Measurements from ENCODE around the gene MLH1. TPM values are rescaled to one million over a fixed set of nuclear protein-coding genes. Genes with fewer than 3 reads are reported as not detected.
"Not testable (repeated sequence)": the region's sequence is repeated elsewhere in the genome, so short reads cannot be mapped to it uniquely, and the experiment has no call there.

MLH1 gene
- total and polyA plus RNA-seq, 2 experiments from 2014 or later, result 28.1 to 37.7 TPM

- H3K27ac ChIP-seq, result no peak overlapping the region
- H3K9me3 ChIP-seq (ENCODE audit: low read depth), result no peaks in the 10 kb centered on the region
- H3K9me2 ChIP-seq (replicated peaks; ENCODE audit: insufficient read depth), result no peaks in the 10 kb centered on the region
- peaks cover 6% of the 10 kb centered on the region for H3K4me1 ChIP-seq (ENCODE audit: insufficient read depth)
- DNase-seq (ENCODE audit: low spot score), result no peak
- H3K27me3 ChIP-seq, result no peaks in the 10 kb centered on the region
- no peak overlapping the region for H2AFZ ChIP-seq
- 86% methylated on average over 2 of the region's 2 CpGs for WGBS (ENCODE audit: low lambda C conversion rate, missing lambda C conversion rate)
- H3K4me2 ChIP-seq, result no peak overlapping the region
- H3K4me3 ChIP-seq, result no peak overlapping the region
- H3K79me2 ChIP-seq, result no peaks in the 10 kb centered on the region
- TF ChIP-seq CTCF (IDR thresholded peaks at IDR 0.05; ENCODE audit: poor library complexity) (no peak), EZH2 (IDR thresholded peaks at IDR 0.05; ENCODE audit: borderline replicate concordance) (no peak), EZH2phosphoT487 (IDR thresholded peaks at IDR 0.05; ENCODE audit: low read depth, severe bottlenecking, unreplicated experiment) (no peak)
- H4K20me1 ChIP-seq (ENCODE audit: insufficient read depth, poor library complexity, severe bottlenecking), result no peaks in the 10 kb centered on the region
- H3K36me3 ChIP-seq (replicated peaks; ENCODE audit: insufficient read depth, low read depth), result no peaks in the 10 kb centered on the region
Observed at GRCh38 chr3:36959821-36960220, 33.5 kb upstream of the MLH1 start.

- no peak overlapping the region for H3K4me3 ChIP-seq
- H4K20me1 ChIP-seq (ENCODE audit: insufficient read depth, poor library complexity, severe bottlenecking), result no peaks in the 10 kb centered on the region
- TF ChIP-seq EZH2phosphoT487 (IDR thresholded peaks at IDR 0.05; ENCODE audit: low read depth, severe bottlenecking, unreplicated experiment), result no peak
- TF ChIP-seq CTCF (IDR thresholded peaks at IDR 0.05; ENCODE audit: poor library complexity), result no peak
- no peak for TF ChIP-seq EZH2 (IDR thresholded peaks at IDR 0.05; ENCODE audit: borderline replicate concordance)
- H3K79me2 ChIP-seq, result no peaks in the 10 kb centered on the region
- H2AFZ ChIP-seq, result no peak overlapping the region
- no peaks in the 10 kb centered on the region for H3K9me3 ChIP-seq (ENCODE audit: low read depth)
- no peak for DNase-seq (ENCODE audit: low spot score)
- no peak overlapping the region for H3K27ac ChIP-seq
- H3K27me3 ChIP-seq, result no peaks in the 10 kb centered on the region
- WGBS (ENCODE audit: low lambda C conversion rate, missing lambda C conversion rate), result 98% methylated on average over 4 of the region's 4 CpGs
- H3K36me3 ChIP-seq (replicated peaks; ENCODE audit: insufficient read depth, low read depth), result no peaks in the 10 kb centered on the region
- H3K4me1 ChIP-seq (ENCODE audit: insufficient read depth), result no peaks in the 10 kb centered on the region
- no peaks in the 10 kb centered on the region for H3K9me2 ChIP-seq (replicated peaks; ENCODE audit: insufficient read depth)
- no peak overlapping the region for H3K4me2 ChIP-seq
Observed at GRCh38 chr3:36960502-36960901, 32.8 kb upstream of the MLH1 start.

- H4K20me1 ChIP-seq (ENCODE audit: insufficient read depth, poor library complexity, severe bottlenecking); H2AFZ ChIP-seq; H3K9me3 ChIP-seq (ENCODE audit: low read depth); H3K4me1 ChIP-seq (ENCODE audit: insufficient read depth); H3K27ac ChIP-seq; H3K79me2 ChIP-seq; H3K36me3 ChIP-seq (replicated peaks; ENCODE audit: insufficient read depth, low read depth); H3K27me3 ChIP-seq; H3K9me2 ChIP-seq (replicated peaks; ENCODE audit: insufficient read depth); H3K4me2 ChIP-seq; DNase-seq (ENCODE audit: low spot score); H3K4me3 ChIP-seq: not testable (repeated sequence)
- over 99% methylated on average over 7 of the region's 7 CpGs for WGBS (ENCODE audit: low lambda C conversion rate, missing lambda C conversion rate)
Observed at GRCh38 chr3:36963008-36963407, 30.3 kb upstream of the MLH1 start.

GRCh38 chr3:36964331-36964730 lies 29.0 kb upstream of the MLH1 start:
- Histone ChIP-seq H3K4me1 (ENCODE audit: insufficient read depth) (peaks cover 9% of the 10 kb centered on the region), H4K20me1 (ENCODE audit: insufficient read depth, poor library complexity, severe bottlenecking) (no peaks in the 10 kb centered on the region), H3K36me3 (replicated peaks; ENCODE audit: insufficient read depth, low read depth) (no peaks in the 10 kb centered on the region), H2AFZ (no peak overlapping the region), H3K9me2 (replicated peaks; ENCODE audit: insufficient read depth) (no peaks in the 10 kb centered on the region), H3K27ac (no peak overlapping the region), H3K4me2 (no peak overlapping the region), H3K27me3 (no peaks in the 10 kb centered on the region), H3K9me3 (ENCODE audit: low read depth) (no peaks in the 10 kb centered on the region), H3K4me3 (no peak overlapping the region), H3K79me2 (no peaks in the 10 kb centered on the region)
- no peak for DNase-seq (ENCODE audit: low spot score)
- 97% methylated on average over 1 of the region's 1 CpG for WGBS (ENCODE audit: low lambda C conversion rate, missing lambda C conversion rate)
- TF ChIP-seq EZH2 (IDR thresholded peaks at IDR 0.05; ENCODE audit: borderline replicate concordance) (no peak), EZH2phosphoT487 (IDR thresholded peaks at IDR 0.05; ENCODE audit: low read depth, severe bottlenecking, unreplicated experiment) (no peak), CTCF (IDR thresholded peaks at IDR 0.05; ENCODE audit: poor library complexity) (no peak)

All from hepatocyte (in vitro differentiated cells).